Fibroblast of skin of back (primary cell): ENCODE results near the gene MKI67. TPM values are rescaled to one million over a fixed set of nuclear protein-coding genes. Genes with fewer than 3 reads are reported as not detected.
"Not testable (repeated sequence)": the region's sequence is repeated elsewhere in the genome, so short reads cannot be mapped to it uniquely, and the experiment has no call there.

Source experiments
- DNase-seq: peaks from one replicate; pipeline ENCODE4 v3.0.0-alpha.2; 2013
- polyA plus RNA-seq, 2 experiments: library from polyadenylated mRNA; unstranded; fragments of 120-200 nt; gene quantifications; one replicate each; pipeline ENCODE4 v1.2.1, GENCODE V29; 2013; ENCODE audit not compliant: insufficient read length in 2 of 2

Gene MKI67
- polyA plus RNA-seq (2013, experiment 1 of 2; ENCODE audit: insufficient read length): 136 TPM
- polyA plus RNA-seq (2013, experiment 2 of 2; ENCODE audit: insufficient read length): 13.7 TPM

DNA sequence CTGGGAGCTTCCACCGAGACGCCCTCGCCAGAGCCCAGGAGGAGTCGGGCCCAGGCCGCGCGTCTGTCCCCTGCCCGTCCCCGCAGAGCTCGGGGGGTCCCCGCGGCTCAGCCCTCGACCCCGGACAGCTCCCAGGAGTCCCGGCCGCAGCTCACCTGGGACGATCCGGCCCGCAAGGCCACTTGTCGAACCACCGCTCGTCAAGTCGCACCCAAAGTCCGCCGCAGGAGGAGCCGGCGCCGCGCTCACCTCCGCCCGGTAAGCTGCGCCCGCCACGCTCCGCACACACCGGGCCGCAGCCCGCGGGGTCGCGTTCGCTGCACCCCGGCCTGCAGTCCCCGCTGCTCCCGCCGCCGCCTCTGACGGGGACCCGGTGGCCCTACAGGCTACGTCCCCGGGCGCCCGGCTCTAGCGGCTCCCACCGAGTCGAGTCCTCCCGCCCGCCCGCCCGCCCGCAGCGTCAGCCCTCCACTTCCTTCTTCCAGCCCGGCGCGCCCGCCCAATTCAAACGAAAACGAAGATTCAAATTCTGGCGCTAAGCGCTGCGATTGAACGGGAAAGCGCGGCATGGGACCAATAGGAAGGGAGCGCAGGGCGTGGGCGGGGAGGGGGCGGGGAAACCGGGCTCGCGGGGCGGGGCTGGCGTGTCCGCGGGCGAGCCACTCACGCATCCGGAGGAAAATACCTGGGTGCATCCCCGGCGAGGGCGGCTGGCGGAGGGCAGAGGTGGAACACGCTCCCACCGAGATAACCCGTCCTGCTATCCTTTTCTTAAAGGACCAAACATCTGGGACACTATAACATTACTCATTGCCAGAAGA lies at the start of gene MKI67:
TSS of gene MKI67 (minus strand) at position 480 of the 821 bp plus-strand sequence. CDS start 756 bp downstream, outside the sequence.
- DNase-seq: peak; percentile 94

DNA sequence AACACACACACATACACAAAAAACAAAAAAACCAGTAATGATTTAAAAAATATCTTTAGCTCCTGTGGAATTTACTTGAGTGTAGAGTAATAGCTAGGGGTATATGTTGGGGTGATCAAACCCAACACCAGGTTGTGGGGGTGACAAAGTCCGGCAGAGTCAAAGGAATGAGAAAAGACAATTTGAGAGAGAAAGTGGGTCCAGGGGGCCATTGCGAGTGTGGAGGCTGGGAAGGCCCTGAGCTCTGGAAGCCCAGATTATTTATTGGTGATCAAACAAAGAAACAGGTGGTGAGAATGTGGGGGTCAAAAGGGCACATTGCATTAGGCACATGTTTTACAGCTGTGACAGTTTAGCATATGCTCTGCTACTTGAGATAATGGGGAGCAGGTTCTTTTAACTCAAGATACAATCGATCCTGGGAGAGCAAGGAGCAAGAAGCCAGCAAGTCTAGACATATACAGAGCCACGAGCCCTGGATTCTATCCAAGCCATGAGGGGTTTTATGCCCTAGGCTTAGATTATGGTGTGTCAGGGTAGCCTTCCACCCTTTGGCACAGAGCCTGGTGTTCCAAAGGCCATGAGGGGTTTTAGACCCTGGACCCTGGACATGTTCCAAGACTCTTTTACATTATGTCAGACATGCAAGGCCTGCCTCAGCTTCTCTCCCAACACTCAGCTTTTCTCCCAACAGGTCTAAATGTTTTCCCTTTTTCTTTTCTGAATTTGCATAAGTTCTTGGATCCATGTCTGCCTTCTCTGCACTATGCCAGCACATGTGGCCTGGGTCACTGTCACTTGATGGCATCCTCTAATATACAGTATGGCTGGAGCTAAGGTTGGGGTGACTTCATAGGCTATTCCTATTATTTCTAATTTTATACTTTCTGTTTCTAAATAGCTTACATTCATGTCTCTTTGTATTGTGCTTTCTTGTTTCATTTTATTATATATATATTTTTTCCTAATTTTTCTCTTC lies 48.6 kb upstream of the MKI67 start:
- DNase-seq: no peak

DNA sequence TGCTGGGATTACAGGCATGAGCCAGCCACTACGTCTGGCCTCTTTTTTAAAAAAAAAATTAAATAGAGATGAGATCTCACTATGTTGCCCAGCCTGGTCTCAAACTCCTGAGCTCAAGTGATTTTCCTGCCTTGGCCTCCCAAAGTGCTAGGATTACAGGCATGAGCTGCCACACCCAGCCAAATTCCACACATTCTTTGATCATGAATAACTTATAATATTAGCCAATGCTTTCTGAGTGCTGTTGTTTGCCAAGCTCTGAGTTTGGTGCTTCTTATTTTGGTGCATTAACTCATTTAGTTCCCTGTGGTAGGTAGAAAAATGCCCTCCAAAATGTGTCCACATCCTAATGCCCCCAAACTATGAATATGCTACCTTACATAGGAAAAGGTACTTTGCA lies 47.2 kb upstream of the MKI67 start:
- DNase-seq: peak; percentile 63

DNA sequence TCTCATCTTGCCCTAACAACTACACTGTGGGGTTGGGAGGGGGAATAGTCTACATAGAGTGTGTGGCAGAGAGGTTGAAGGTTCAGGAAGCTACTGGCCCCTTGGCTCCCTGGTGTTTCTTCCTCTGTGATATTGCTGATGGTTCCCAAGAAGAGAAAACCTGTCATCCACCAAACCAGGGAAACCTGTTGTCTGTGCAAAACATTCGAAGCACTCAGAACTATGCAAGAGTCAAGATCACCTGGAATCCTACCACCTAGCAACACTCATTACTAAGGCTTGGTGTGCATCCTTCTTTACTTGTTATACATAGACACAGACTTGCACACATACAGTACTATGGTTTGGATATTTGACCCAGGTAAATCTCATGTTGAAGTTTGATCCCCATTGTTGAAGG lies 46.5 kb upstream of the MKI67 start:
- no peak for DNase-seq

GRCh38 chr10:128169811-128170379 lies 43.7 kb upstream of the MKI67 start:
- DNase-seq: no peak

DNA sequence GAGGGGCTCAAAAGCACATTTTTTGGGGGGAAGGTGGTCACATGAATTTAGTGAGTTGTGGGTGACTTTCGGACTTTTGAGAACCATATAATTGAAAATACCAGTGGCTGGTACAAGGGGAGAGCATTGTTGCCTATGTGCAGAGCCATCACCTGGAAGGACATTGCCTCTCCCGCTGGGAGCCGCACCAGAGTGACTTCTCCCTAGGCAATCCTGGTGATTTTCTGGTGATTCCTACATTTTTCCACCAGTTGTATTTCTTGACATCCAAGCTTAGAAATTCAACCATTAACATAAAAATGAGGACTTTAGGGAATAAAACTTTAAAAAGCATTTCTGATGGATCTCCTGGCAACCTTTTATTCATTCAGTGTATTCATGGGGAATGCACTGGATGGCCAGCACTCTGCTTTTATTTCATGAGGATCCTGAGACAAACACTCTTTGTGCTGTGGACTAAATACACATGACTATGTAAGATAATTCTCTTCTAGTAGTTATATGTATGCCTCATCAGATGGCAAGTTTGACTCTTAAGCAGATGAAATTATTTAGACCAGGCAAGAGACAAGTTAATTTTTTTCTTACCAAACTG lies 41.8 kb upstream of the MKI67 start:
- DNase-seq: no peak

- not testable (repeated sequence) for DNase-seq
These were observed 40.9 kb upstream of the MKI67 start for GRCh38 chr10:128167123-128167522.

- DNase-seq: no peak
These were observed 39.9 kb upstream of the MKI67 start for GRCh38 chr10:128166151-128166550.

DNA sequence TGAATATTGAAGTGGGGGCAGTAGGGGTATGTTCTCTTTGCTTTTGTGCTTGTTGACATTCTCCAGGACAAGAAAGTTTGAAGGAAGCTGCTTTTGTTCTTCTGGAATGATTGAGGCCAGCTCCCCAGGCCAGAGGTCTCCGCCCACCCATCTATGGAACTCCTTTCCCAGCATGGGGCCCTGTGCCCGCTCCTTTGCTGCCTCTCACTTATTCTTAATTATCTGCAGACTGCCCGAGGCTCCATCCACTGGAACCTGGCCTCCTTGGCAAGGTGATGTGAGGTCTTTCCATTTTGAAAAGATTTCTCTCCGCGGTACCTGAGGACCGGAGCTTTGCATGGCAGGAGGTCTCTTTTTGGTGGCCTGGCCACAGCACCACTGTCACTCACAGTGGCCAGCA lies 39.3 kb upstream of the MKI67 start:
- no peak for DNase-seq

DNA sequence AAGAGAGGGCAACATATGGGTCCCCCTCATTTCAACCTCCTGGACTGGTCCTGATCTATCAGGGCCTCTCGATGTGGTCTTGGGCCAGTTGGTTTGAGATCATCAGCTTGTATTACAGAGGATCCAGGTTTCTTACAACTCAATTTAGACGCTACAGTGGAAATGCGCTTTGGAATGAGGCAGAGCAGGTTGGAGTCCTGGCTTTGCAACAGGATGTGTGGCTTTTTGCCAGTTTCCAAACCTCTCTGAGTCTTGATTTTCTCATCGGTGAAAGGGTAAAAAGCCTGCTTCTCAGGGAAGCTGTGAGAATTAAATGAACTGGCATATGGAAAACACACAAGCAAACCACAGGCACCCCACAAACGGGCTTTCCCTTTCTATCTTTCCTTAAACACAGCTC lies 37.5 kb upstream of the MKI67 start:
- DNase-seq: no peak

DNA sequence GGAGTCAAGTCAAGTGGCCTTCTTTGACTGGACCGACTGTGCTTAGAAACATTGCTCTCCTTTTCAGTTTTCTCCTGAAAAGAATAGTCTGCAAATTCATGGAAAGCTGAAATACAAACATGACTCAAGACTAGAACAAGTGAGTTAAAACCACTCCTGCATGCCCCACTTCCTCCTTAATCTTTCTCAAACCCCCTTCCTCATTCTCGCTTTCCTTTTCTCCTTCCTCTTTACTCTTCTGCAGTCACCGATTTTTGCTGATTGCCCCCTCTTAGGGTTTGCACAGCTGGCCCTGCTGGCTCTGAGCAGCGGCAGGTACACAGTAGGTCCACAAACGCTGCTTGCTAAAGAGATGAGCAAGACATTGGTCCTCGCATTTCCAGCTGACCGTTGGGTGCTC lies 34.8 kb upstream of the MKI67 start:
- no peak for DNase-seq

GRCh38 chr10:128160297-128160711 lies 34.1 kb upstream of the MKI67 start:
- DNase-seq: no peak

DNA sequence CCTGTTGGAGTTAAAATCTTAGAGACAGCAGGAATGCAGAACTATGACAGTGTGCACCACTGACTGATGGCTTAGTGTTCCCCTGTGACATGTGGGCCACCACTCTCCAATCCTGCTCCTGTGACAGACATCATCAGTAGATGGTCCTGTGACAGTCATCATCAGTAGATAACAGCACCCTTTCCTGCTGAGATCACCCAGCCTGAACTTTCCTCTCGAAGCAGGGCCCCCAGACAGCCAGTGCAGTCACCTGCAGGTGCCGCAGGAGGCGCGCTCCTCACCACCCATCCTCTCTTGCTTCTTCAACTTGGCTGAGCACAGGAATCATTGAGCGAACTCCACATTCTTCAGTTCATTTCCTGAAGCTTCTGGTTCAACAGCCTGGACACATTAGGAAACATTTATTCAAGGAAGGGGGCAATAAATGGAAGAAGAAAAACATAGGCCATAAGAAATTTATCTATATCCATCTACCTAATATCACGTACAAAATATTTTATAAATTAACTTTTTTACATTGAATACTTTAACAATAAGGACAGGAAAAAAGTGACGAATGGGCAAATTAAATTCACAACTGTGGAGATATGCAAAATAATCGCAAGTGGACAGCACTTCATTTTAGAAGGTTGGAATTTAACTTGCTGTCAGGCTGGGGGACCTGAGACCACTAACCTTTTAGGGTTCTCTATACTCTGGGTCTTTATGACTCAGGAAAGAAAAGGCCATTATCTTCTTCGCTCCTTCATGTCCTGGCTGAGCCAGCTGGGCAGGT lies 32.0 kb upstream of the MKI67 start:
- no peak for DNase-seq

GRCh38 chr10:128156999-128157755 lies 31.0 kb upstream of the MKI67 start:
- DNase-seq: no peak

- no peak for DNase-seq
These were observed 26.7 kb upstream of the MKI67 start for GRCh38 chr10:128152741-128153580.

DNA sequence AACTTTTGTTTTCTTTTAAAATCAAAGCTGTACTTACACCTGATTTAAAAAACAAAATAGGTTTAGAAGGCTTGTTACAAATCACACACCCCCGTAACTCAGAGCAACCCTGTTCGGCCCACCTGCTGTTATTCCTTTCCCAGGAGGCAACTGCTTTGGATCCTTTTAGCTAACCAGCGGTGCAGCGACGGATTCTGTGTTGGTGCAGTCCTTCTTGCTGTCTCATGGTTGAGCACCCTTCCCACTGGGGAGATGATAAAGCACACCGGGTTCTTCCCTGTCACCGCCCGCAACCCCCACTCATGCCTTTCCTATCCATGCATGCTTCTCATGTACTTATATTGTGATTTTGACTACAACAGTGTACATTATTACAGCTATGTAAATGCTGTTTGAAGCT lies 24.8 kb upstream of the MKI67 start:
- no peak for DNase-seq

DNA sequence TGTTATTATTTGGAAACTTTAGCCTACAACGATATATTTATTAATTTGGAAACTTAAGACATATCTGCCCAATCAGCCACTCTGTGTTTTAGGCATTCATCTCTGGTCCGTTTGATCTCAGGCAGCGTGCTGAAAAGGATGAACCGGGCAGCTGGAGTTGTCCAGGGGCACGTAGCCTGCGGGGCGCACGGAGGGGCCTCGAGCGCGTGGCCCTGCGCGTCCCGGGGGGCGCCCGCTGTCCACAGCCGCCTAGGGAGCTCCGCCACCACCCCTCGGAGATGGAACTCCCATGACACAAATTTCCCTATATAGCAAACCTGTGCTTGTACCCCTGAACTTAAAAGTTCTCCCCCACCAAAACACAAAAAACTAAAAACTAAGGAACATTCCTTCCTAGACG lies 24.3 kb upstream of the MKI67 start:
- DNase-seq: no peak

- peak; percentile 60 for DNase-seq
These were observed 23.8 kb upstream of the MKI67 start for GRCh38 chr10:128150045-128150493.

GRCh38 chr10:128149267-128150014 lies 23.2 kb upstream of the MKI67 start:
- no peak for DNase-seq
